Activated T-cell treated with anti-CD3 and anti-CD28 coated beads, Interleukin-2, amount 50 U/mL, for 48 hours (primary cell): ENCODE measurements around the gene CAMK2A.
A peak's percentile ranks its signal among the peaks of the same experiment; 100 is the strongest.

Source experiments
- DNase-seq, 2 experiments: peaks; one replicate each; pipeline ENCODE4 v3.0.0-alpha.2; 2020

Gene CAMK2A

DNA sequence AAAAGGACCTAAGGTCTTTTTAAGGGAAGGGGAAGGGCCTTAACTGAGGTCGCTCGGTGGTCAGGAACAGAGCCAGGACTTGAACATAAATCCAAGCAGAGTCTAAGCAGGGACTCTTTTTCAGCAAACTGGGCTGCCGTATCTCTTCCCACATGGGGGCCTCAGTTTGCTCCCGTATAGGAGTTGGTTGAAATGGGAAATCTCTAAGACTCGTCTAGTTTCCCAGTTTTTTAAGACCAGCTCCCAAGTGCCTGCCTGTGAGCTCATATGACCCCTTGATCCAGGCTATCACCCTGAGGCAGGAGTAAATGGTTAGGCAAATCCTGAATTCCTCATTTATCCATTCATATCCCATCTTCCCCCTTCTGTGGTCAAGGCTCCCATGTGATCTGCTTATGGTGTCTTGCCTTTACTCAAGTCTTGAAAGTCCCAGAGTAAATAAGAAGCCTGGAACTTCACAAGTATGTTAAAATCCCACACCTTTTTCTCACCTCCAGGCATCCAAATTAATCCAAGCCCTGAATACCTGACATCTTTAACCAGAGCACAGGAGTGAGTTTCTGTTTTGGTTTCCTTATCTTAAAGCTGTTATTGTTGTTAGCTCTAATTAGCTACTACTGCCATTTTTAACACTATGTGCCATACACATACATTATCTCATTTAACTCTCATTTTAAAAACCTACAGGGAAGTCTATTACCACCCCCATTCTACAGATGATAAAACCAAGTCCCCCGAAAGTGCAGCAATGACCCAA lies 10.2 kb upstream of the CAMK2A start:
- no peak for DNase-seq

DNA sequence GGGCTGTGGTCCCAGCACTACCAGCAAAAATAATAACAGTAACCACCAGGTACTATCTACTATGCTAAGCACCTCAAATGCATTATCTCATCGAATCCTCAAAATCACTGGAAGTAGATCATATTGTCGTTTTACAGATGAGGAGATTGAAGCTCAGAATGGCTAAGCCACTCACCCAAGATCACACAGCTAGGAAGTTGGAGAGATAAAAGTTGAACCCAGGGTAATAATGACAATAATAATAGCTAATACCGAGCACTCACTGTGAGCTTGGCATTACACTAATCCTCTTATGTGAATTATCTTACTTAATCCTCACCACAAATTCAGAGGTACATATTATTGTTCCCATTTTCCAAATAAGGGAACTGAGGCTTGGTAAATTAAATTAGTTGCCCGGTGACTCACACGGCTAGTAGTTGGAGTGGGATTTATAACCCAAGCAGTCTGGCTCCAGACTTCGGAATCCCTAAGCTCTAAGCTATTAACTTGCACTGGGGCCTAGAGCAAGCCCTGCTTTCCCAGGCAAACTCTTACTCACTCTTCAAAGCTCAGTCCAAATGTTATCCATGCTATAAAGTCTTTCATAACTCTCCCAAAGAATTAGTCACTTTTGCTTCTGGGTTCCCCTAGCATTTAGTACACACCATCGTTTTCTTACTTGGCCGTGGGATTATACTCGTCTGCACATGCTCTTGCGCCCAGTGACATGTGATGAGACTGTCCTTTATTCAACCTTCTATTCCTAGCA lies 9.3 kb upstream of the CAMK2A start:
- no peak for DNase-seq

DNA sequence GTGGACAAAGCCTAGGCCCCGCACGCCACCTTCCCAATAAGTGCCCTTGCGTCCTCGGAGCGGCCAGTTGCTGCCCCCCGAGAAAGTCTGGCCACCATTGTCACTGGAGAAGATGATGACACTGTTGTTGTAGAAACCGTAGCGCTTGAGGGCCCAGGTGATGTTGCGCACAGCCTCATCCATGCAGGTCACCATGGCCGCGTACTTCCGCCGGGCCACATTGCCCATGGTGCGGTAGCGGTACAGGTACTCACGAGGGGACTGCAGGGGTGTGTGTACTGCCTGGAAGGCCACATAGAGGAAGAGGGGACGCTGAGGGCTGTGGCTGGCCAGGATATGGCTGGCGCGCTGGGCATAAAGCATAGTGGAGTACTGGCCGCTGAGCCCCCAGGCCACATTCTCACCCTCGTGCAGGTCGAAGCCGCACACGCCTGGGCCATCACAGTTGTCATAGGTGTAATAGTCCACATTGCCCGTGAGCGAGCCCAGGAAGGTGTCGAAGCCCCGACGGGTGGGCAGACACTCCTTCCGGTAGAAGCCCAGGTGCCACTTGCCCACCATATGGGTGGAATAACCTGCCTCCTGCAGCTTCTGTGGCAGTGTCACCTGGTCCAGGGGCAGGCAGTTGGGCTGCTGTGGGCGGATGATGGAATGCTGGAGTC lies 8.5 kb upstream of the CAMK2A start:
- no peak for DNase-seq

DNA sequence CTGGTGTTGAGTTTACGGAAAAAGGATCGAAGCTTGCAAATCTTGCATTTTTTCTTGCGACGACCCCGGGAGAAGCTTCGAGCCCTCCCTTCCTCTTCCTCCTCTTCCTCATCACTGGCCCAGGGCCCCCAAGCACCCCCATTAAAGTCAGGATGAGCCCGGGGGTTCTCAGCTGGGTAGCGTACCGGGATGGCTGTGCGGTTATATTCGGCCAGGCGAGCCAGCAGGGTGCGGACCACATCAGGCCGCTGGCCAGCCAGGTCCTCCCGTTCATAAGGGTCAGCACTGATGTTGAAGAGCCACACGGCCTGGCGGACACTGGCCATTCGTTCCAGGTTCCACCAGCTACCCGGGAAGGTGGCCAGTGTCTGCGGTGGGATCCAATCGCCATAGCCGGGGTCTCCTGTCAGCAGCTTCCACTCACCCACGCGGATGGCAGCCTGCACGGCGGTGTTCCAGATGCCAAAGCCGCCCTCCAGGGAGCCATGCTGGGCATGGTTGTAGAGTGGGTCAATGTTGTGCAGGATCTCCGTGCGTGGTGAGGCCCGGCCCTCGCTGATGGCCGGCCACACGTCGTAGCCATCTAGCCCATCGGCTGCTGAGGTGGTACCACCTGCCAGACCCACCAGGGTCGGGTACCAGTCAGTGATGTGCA lies 7.8 kb upstream of the CAMK2A start:
- no peak for DNase-seq

GRCh38 chr5:150296496-150296895 lies 6.9 kb upstream of the CAMK2A start:
- no peak for DNase-seq

DNA sequence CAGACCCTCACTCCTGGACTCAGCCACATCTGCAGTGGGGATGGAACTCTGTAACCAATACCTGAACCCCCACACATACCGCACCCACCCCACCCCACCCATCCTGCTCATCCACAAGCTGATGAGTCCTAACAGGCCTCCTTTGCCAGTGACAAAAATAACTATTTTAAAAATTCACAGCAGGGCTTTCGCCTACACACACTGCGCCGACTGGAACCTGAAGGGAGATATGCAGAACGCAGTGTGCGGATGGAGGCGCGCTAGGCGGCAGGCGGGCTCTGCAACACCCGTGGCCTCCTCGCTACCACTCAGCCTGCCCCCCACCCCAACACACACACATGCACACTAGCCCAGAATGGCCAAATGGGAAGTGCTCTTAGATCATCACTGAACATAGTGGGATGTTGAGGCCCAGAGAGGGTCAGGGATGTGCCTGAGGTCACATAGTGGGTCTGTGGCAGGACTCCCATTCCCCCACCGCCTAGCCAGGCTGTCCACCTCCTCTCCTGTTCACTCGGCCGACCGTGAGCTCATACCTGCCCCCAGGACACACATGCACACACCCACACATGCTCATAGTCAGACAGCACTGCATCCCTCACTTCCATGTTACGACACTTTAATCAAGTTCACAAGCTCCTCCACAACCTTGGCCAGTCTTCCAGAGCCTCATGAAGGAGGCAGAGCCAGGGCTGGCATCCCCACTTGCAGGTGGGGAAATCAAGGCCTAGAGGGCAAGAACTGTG lies 6.3 kb upstream of the CAMK2A start:
- DNase-seq: no peak

GRCh38 chr5:150295172-150295634 lies 5.6 kb upstream of the CAMK2A start:
- peak in 1 of 2 experiments; percentile 30 for DNase-seq

GRCh38 chr5:150294551-150295071 lies 5.0 kb upstream of the CAMK2A start:
- DNase-seq: no peak

GRCh38 chr5:150293091-150293941 lies 3.7 kb upstream of the CAMK2A start:
- no peak for DNase-seq

GRCh38 chr5:150291388-150292385 lies 2.1 kb upstream of the CAMK2A start:
- no peak for DNase-seq

GRCh38 chr5:150288791-150289190 lies 782 bp downstream of the CAMK2A start:
- no peak for DNase-seq

GRCh38 chr5:150288361-150288760 lies 1.2 kb downstream of the CAMK2A start:
- DNase-seq: no peak

DNA sequence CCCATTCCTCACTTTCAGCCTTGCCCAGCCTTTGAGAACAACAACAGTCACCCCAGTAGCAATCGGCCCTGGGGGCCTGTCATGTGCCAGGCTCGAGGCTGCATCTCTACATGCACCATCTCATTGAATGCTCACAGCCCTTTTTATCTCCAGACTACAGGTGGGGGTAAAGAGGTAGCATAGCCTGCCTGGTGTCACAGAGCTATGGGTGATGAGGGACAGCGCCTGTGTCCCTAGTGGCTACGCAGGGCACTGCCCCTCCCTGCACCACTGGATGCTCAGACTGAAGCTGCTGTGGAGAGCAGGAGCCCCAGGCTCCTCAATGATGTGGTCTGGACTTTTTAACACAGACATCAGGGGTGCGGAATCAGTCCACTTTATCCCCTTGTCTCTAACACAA lies 2.8 kb downstream of the CAMK2A start:
- DNase-seq: no peak

- DNase-seq: no peak
Measured at GRCh38 chr5:150285114-150285513, 4.5 kb downstream of the CAMK2A start.

DNA sequence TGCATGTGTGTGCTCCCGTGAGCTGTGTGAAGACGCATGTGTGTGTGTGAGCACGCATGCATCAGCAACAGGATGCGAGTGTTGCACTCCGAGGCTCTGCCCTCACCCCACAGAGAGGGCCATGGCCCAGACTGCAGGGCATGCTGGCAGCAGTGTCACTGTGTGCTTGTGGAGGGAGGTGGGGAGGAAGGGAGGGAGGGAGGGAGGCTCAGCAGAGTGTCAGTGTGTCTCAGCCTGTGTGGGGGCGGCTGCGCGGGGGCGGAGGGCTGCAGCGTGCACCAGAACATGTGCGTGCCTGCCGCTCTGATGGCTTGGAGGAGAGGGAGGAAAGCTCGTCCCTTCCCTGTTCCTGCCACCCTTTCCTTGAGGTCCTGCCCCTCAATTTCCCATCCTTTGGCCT lies 5.3 kb downstream of the CAMK2A start:
- DNase-seq: no peak

- no peak for DNase-seq
Measured at GRCh38 chr5:150283904-150284303, 5.7 kb downstream of the CAMK2A start.

- no peak for DNase-seq
Measured at GRCh38 chr5:150281987-150282386, 7.6 kb downstream of the CAMK2A start.

- no peak for DNase-seq
Measured at GRCh38 chr5:150279330-150280020, 10.1 kb downstream of the CAMK2A start.

DNA sequence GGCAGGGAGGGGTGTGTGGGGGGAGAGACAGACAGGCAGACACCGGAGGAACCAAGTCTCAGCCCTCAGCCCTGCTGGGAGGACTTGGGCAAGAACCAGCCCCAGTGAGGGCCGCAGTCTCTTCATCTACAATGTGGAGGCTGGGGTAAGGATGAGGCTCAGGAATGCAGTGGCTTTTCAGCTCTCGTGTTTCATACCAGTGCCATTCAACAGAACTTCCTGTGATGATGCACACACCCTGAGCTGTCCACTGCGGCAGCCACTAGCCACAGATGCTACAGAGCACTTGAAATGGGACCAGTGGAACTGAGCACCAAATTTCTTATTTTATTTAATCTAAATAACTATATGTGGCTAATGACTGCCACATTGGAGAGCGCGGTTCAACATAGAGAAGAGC lies 10.7 kb downstream of the CAMK2A start:
- DNase-seq: no peak
